ENCODE measurements around the gene PTPN18. TPM values are rescaled to one million over a fixed set of nuclear protein-coding genes. Genes with fewer than 3 reads are reported as not detected.

The PTPN18 gene
- total and polyA plus RNA-seq, 2 donors, result 9.2 to 29.3 TPM

- peaks cover 14 to 31% of the 10 kb centered on the region in 2 donors for H3K4me1 ChIP-seq (ENCODE audit: control insufficient read depth in 2 of 2, insufficient read depth in 2 of 2, low read length in 2 of 2)
- no peak for DNase-seq (ENCODE audit: low read depth in 6 of 9, low spot score in 9 of 9)
- peaks cover 0 to 3% of the 10 kb centered on the region in 2 donors for H3K9me3 ChIP-seq (ENCODE audit: control insufficient read depth in 2 of 2, insufficient read depth in 1 of 2, low read length in 1 of 2)
- H3K36me3 ChIP-seq (ENCODE audit: control insufficient read depth in 2 of 2, insufficient read depth in 2 of 2, low read length in 1 of 2), result no peaks in the 10 kb centered on the region
- H3K27me3 ChIP-seq (ENCODE audit: control insufficient read depth in 2 of 2, insufficient read depth in 1 of 2, low read length in 1 of 2), result peaks cover 2 to 5% of the 10 kb centered on the region in 2 donors
- no peak overlapping the region for H3K27ac ChIP-seq (ENCODE audit: low read depth in 1 of 2, low read length in 1 of 2)
- no peak overlapping the region for H3K4me3 ChIP-seq (ENCODE audit: low read length in 2 of 2)
Measured at GRCh38 chr2:130369311-130369964, 13.6 kb downstream of the PTPN18 start.

- 98% methylated on average over 5 of the region's 5 CpGs for WGBS
- Histone ChIP-seq H3K27me3 (ENCODE audit: control insufficient read depth in 2 of 2, insufficient read depth in 1 of 2, low read length in 1 of 2) (peaks cover 2 to 5% of the 10 kb centered on the region in 2 donors), H3K4me1 (ENCODE audit: control insufficient read depth in 2 of 2, insufficient read depth in 2 of 2, low read length in 2 of 2) (peaks cover 14 to 31% of the 10 kb centered on the region in 2 donors), H3K4me3 (ENCODE audit: low read length in 2 of 2) (no peak overlapping the region), H3K9me3 (ENCODE audit: control insufficient read depth in 2 of 2, insufficient read depth in 1 of 2, low read length in 1 of 2) (peaks cover 0 to 3% of the 10 kb centered on the region in 2 donors), H3K36me3 (ENCODE audit: control insufficient read depth in 2 of 2, insufficient read depth in 2 of 2, low read length in 1 of 2) (no peaks in the 10 kb centered on the region), H3K27ac (ENCODE audit: low read depth in 1 of 2, low read length in 1 of 2) (no peak overlapping the region)
- DNase-seq (ENCODE audit: low read depth in 6 of 9, low spot score in 9 of 9), result no peak
Measured at GRCh38 chr2:130369965-130370341, 14.1 kb downstream of the PTPN18 start.

- WGBS, result 8% methylated on average over 9 of the region's 9 CpGs
- DNase-seq (ENCODE audit: low read depth in 6 of 9, low spot score in 9 of 9), result peak in 2 of 9 donors; percentile 45 to 55
- Histone ChIP-seq H3K27me3 (ENCODE audit: control insufficient read depth in 2 of 2, insufficient read depth in 1 of 2, low read length in 1 of 2) (peaks cover 2 to 5% of the 10 kb centered on the region in 2 donors), H3K36me3 (ENCODE audit: control insufficient read depth in 2 of 2, insufficient read depth in 2 of 2, low read length in 1 of 2) (no peaks in the 10 kb centered on the region), H3K4me1 (ENCODE audit: control insufficient read depth in 2 of 2, insufficient read depth in 2 of 2, low read length in 2 of 2) (peaks cover 14 to 31% of the 10 kb centered on the region in 2 donors), H3K9me3 (ENCODE audit: control insufficient read depth in 2 of 2, insufficient read depth in 1 of 2, low read length in 1 of 2) (peaks cover 0 to 3% of the 10 kb centered on the region in 2 donors), H3K4me3 (ENCODE audit: low read length in 2 of 2) (no peak overlapping the region), H3K27ac (ENCODE audit: low read depth in 1 of 2, low read length in 1 of 2) (peak overlapping the region in 1 of 2 donors; percentile 20)
Measured at GRCh38 chr2:130370490-130370889, 14.6 kb downstream of the PTPN18 start.

GRCh38 chr2:130371723-130372054 lies 15.8 kb downstream of the PTPN18 start:
- DNase-seq (ENCODE audit: low read depth in 6 of 9, low spot score in 9 of 9), result no peak
- peaks cover 0 to 5% of the 10 kb centered on the region in 2 donors for H3K27me3 ChIP-seq (ENCODE audit: control insufficient read depth in 2 of 2, insufficient read depth in 1 of 2, low read length in 1 of 2)
- peak overlapping the region; percentile 55 to 81 for H3K27ac ChIP-seq (ENCODE audit: low read depth in 1 of 2, low read length in 1 of 2)
- H3K9me3 ChIP-seq (ENCODE audit: control insufficient read depth in 2 of 2, insufficient read depth in 1 of 2, low read length in 1 of 2), result peaks cover 0 to 3% of the 10 kb centered on the region in 2 donors
- H3K4me1 ChIP-seq (ENCODE audit: control insufficient read depth in 2 of 2, insufficient read depth in 2 of 2, low read length in 2 of 2), result peaks cover 14 to 34% of the 10 kb centered on the region in 2 donors
- peaks cover 0 to 1% of the 10 kb centered on the region in 2 donors for H3K36me3 ChIP-seq (ENCODE audit: control insufficient read depth in 2 of 2, insufficient read depth in 2 of 2, low read length in 1 of 2)
- peak overlapping the region; percentile 62 to 74 for H3K4me3 ChIP-seq (ENCODE audit: low read length in 2 of 2)
- 31% methylated on average over 18 of the region's 18 CpGs for WGBS

DNA sequence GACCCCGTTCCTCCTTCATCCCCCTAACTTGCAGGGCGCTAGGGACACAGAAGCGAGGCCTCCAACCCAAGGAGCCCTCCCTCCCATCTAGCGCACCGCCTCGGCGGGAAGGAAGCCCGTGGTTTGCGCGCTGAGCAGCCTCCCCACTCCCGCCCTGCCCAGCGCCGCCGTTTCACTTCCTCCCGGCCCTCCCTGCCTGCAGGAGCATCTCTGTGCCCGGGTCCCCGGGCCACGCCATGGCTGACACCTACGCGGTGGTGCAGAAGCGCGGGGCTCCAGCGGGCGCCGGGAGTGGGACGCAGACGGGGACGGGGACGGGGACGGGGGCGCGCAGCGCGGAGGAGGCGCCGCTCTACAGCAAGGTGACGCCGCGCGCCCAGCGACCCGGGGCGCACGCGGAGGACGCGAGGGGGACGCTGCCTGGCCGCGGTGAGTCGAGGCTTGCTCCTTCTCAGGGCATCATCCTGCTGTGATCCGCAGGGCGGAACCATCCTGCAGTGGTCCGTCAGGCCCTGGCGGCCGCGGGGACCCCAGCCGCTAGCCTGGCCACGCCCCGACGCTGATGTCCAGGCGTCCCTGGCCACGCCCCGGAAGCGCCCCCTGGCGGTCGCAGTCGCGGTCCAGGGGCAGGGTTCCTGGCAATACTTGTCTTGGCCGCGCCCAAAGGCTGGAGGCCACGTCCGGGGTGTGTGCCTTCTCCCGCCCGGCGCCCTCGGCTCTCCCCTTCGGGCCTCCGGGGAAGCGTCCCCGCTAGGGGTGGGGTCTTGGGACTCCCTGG lies 16.4 kb downstream of the PTPN18 start:
- H3K4me1 ChIP-seq (ENCODE audit: control insufficient read depth in 2 of 2, insufficient read depth in 2 of 2, low read length in 2 of 2), result peaks cover 14 to 39% of the 10 kb centered on the region in 2 donors
- DNase-seq (ENCODE audit: low read depth in 6 of 9, low spot score in 9 of 9), result peak in 7 of 9 donors; percentile 52 to 83 (median 62)
- H3K36me3 ChIP-seq (ENCODE audit: control insufficient read depth in 2 of 2, insufficient read depth in 2 of 2, low read length in 1 of 2), result peaks cover 0 to 3% of the 10 kb centered on the region in 2 donors
- H3K27ac ChIP-seq (ENCODE audit: low read depth in 1 of 2, low read length in 1 of 2), result peak overlapping the region; percentile 55 to 81
- peaks cover 0 to 3% of the 10 kb centered on the region in 2 donors for H3K9me3 ChIP-seq (ENCODE audit: control insufficient read depth in 2 of 2, insufficient read depth in 1 of 2, low read length in 1 of 2)
- H3K27me3 ChIP-seq (ENCODE audit: control insufficient read depth in 2 of 2, insufficient read depth in 1 of 2, low read length in 1 of 2), result peaks cover 0 to 5% of the 10 kb centered on the region in 2 donors
- peak overlapping the region; percentile 62 to 74 for H3K4me3 ChIP-seq (ENCODE audit: low read length in 2 of 2)
- WGBS, result 1% methylated on average over 81 of the region's 81 CpGs

DNA sequence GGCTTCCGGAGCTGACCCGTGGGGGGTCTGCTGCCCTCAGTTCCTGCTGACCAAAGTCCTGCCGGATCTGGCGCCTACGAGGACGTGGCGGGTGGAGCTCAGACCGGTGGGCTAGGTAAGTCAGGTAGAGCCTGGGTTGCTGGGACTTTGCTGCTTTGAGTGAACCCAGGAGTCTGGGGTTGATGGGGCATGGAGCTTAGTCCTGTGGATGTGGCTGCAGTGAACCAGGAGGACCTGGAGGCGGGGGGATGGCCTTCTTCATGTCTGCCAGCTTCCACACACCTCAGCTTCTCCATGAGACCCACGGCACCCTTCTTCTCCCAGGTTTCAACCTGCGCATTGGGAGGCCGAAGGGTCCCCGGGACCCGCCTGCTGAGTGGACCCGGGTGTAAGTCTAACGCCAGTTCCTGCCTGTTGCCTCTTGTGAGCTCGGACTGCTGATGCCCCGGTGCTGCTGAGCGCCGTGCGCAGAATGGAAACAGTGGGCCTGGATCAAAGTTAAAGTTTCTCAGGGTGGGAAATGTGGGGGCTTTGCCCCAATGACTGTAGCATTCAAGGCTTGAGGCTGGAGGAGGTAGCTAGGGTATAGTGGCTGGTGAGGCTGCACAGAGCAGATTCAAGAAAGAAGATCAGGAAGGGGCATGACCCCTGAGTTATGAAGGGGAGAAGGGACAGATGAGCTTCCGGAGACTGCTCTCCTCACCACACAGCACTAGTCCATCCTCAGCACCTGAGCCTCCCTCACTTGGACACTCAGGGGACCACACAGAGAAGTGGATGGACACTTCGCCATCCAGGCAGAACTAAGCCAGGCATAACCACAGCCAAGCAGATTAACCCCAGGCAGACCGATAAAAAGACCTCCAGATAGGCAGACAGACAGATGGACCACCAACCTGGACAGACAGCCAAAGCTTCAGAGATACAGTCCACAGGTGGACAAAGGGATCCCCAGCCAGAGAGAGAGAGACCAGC lies 17.3 kb downstream of the PTPN18 start:
- peak overlapping the region; percentile 62 to 74 for H3K4me3 ChIP-seq (ENCODE audit: low read length in 2 of 2)
- H3K36me3 ChIP-seq (ENCODE audit: control insufficient read depth in 2 of 2, insufficient read depth in 2 of 2, low read length in 1 of 2), result peaks cover 0 to 3% of the 10 kb centered on the region in 2 donors
- H3K27ac ChIP-seq (ENCODE audit: low read depth in 1 of 2, low read length in 1 of 2), result peak overlapping the region in 1 of 2 donors; percentile 81
- peaks cover 14 to 45% of the 10 kb centered on the region in 2 donors for H3K4me1 ChIP-seq (ENCODE audit: control insufficient read depth in 2 of 2, insufficient read depth in 2 of 2, low read length in 2 of 2)
- no peak for DNase-seq (ENCODE audit: low read depth in 6 of 9, low spot score in 9 of 9)
- peaks cover 0 to 3% of the 10 kb centered on the region in 2 donors for H3K27me3 ChIP-seq (ENCODE audit: control insufficient read depth in 2 of 2, insufficient read depth in 1 of 2, low read length in 1 of 2)
- peaks cover 0 to 3% of the 10 kb centered on the region in 2 donors for H3K9me3 ChIP-seq (ENCODE audit: control insufficient read depth in 2 of 2, insufficient read depth in 1 of 2, low read length in 1 of 2)
- 71% methylated on average over 24 of the region's 24 CpGs for WGBS

DNA sequence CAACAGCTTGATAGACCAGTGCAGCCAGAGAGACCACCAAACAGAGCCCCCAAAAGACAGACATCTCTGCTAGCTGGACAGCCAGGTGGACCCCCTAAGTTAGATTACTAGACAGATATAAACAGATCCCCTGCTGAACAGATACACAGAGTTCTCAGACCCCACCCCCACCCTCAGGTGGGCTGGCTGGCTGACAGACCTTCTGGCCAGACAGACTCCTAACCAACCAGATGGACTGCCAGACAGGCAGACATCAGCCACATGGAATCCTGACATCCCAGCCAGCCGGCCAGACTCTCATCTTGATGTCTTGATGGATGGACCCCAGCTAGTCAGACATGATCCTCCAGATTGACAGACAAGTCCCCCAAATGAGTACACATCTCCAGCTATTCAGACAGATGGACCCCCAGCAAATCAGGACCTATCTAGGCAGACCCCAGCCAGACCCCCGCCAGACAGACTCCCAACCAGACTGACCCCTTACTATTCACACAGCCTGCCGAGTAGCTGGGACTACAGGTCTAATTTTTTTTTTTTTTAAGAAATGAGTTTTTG lies 18.0 kb downstream of the PTPN18 start:
- Histone ChIP-seq H3K36me3 (ENCODE audit: control insufficient read depth in 2 of 2, insufficient read depth in 2 of 2, low read length in 1 of 2) (peaks cover 0 to 3% of the 10 kb centered on the region in 2 donors), H3K4me3 (ENCODE audit: low read length in 2 of 2) (no peak overlapping the region), H3K9me3 (ENCODE audit: control insufficient read depth in 2 of 2, insufficient read depth in 1 of 2, low read length in 1 of 2) (peaks cover 0 to 3% of the 10 kb centered on the region in 2 donors), H3K27me3 (ENCODE audit: control insufficient read depth in 2 of 2, insufficient read depth in 1 of 2, low read length in 1 of 2) (peaks cover 0 to 1% of the 10 kb centered on the region in 2 donors), H3K27ac (ENCODE audit: low read depth in 1 of 2, low read length in 1 of 2) (no peak overlapping the region), H3K4me1 (ENCODE audit: control insufficient read depth in 2 of 2, insufficient read depth in 2 of 2, low read length in 2 of 2) (peaks cover 14 to 45% of the 10 kb centered on the region in 2 donors)
- no peak for DNase-seq (ENCODE audit: low read depth in 6 of 9, low spot score in 9 of 9)
- over 99% methylated on average over 3 of the region's 3 CpGs for WGBS

- WGBS, result 97% methylated on average over 9 of the region's 9 CpGs
- Histone ChIP-seq H3K9me3 (ENCODE audit: control insufficient read depth in 2 of 2, insufficient read depth in 1 of 2, low read length in 1 of 2) (peaks cover 0 to 3% of the 10 kb centered on the region in 2 donors), H3K4me1 (ENCODE audit: control insufficient read depth in 2 of 2, insufficient read depth in 2 of 2, low read length in 2 of 2) (peaks cover 14 to 46% of the 10 kb centered on the region in 2 donors), H3K27ac (ENCODE audit: low read depth in 1 of 2, low read length in 1 of 2) (no peak overlapping the region), H3K27me3 (ENCODE audit: control insufficient read depth in 2 of 2, insufficient read depth in 1 of 2, low read length in 1 of 2) (no peaks in the 10 kb centered on the region), H3K36me3 (ENCODE audit: control insufficient read depth in 2 of 2, insufficient read depth in 2 of 2, low read length in 1 of 2) (peaks cover 0 to 3% of the 10 kb centered on the region in 2 donors), H3K4me3 (ENCODE audit: low read length in 2 of 2) (no peak overlapping the region)
- no peak for DNase-seq (ENCODE audit: low read depth in 6 of 9, low spot score in 9 of 9)
Measured at GRCh38 chr2:130374587-130375290, 18.9 kb downstream of the PTPN18 start.

Measured in thymus (tissue), 11 donors.